ENCODE data around the gene CAD. TPM values are rescaled to one million over a fixed set of nuclear protein-coding genes. Genes with fewer than 3 reads are reported as not detected.

CAD gene
- total RNA-seq, 4 donors from 2014 or later, result 2.7 to 10.2 (median 7.1) TPM

DNA sequence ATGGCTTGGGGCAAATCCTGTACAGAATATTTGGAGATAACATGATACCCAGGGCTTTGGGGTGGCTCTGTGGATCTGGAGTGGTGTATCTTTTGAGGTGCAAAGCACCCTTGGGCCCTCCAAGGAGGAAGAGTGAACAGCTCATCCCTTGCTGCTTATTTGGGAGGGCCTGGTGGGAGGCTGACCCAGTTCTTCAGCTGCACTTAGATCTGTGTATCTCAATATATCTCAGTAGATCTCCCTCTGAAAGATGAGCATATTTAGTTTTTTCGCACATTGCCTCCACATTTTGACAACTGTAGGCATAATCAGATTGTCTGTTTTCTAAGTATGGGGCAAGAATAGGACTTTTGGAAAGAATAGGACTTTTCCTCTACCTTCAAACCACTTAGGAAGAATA lies 67.8 kb downstream of the CAD start:
- no peak for ATAC-seq
- H3K4me1 ChIP-seq, result peaks cover 48 to 58% of the 10 kb centered on the region in 2 donors
- H3K4me3 ChIP-seq, result peak overlapping the region; percentile 59 to 84 (median 75)

DNA sequence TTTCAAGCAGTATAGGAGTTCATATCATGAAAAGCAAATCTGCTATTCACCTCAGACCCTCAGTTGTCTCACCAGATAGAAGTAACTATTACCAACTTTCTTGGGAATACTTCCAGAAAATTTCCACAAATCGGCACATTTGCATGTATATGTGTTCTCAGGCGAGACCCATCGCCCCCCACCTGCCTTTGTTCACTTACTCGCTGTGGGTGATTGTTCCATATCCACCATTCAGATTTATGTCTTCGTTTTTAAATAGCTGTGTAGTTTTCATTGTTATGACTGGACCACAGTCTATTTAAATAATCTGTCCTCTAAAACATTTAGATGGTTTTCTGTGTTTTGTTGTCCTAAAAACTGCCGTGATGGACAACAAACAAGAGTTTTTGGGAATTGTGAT lies 68.3 kb downstream of the CAD start:
- TF ChIP-seq POLR2A (IDR thresholded peaks at IDR 0.05), result no peak
- TF ChIP-seq, protein P1, sequence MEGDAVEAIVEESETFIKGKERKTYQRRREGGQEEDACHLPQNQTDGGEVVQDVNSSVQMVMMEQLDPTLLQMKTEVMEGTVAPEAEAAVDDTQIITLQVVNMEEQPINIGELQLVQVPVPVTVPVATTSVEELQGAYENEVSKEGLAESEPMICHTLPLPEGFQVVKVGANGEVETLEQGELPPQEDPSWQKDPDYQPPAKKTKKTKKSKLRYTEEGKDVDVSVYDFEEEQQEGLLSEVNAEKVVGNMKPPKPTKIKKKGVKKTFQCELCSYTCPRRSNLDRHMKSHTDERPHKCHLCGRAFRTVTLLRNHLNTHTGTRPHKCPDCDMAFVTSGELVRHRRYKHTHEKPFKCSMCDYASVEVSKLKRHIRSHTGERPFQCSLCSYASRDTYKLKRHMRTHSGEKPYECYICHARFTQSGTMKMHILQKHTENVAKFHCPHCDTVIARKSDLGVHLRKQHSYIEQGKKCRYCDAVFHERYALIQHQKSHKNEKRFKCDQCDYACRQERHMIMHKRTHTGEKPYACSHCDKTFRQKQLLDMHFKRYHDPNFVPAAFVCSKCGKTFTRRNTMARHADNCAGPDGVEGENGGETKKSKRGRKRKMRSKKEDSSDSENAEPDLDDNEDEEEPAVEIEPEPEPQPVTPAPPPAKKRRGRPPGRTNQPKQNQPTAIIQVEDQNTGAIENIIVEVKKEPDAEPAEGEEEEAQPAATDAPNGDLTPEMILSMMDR (IDR thresholded peaks at IDR 0.05 in 4 of 5, conservative IDR thresholded peaks at IDR 0.05 in 1 of 5), result no peak
- Histone ChIP-seq H3K4me1 (peaks cover 48 to 58% of the 10 kb centered on the region in 2 donors), H3K27me3 (no peaks in the 10 kb centered on the region), H3K36me3 (peaks cover 0 to 16% of the 10 kb centered on the region in 2 donors), H3K27ac (peak overlapping the region; percentile 88 to 99 (median 98)), H3K4me3 (peak overlapping the region; percentile 59 to 84 (median 75)), H3K9me3 (no peaks in the 10 kb centered on the region)
- ATAC-seq (no peak), DNase-seq (no peak)
- intact Hi-C loops (cut with DNase I; ENCODE audit: low total_unique reads) (no loop called here), in situ Hi-C loops (cut with MboI; ENCODE audit: low sequenced_read_pairs in 4 of 4) (loop anchor here in 3 of 4 donors (10.0 to 25.0 kb wide), 3 partner anchors 191 to 323 kb away; partner anchors contain the start of gene MAPRE3 (in 2 of the 3))

More for the DNA sequence above, 67.8 kb downstream of the CAD start:
- Histone ChIP-seq H3K9me3 (no peaks in the 10 kb centered on the region), H3K36me3 (peaks cover 0 to 16% of the 10 kb centered on the region in 2 donors), H3K27ac (peak overlapping the region; percentile 88 to 99 (median 98)), H3K27me3 (no peaks in the 10 kb centered on the region)
- in situ Hi-C loops (cut with MboI; ENCODE audit: low sequenced_read_pairs in 4 of 4), result loop anchor here in 3 of 4 donors (10.0 to 25.0 kb wide), 3 partner anchors 190 to 323 kb away; partner anchors contain the start of gene MAPRE3 (in 2 of the 3)
- no peak for DNase-seq
- intact Hi-C loops (cut with DNase I; ENCODE audit: low total_unique reads), result loop anchor here (5.0 kb wide), 3 partner anchors 73 to 313 kb away; partner anchors contain the start of genes ABHD1, ATRAID, MAPRE3 and SLC5A6
- TF ChIP-seq POLR2A (IDR thresholded peaks at IDR 0.05), result no peak
- TF ChIP-seq, protein P1 (IDR thresholded peaks at IDR 0.05 in 4 of 5, conservative IDR thresholded peaks at IDR 0.05 in 1 of 5), result no peak

DNA sequence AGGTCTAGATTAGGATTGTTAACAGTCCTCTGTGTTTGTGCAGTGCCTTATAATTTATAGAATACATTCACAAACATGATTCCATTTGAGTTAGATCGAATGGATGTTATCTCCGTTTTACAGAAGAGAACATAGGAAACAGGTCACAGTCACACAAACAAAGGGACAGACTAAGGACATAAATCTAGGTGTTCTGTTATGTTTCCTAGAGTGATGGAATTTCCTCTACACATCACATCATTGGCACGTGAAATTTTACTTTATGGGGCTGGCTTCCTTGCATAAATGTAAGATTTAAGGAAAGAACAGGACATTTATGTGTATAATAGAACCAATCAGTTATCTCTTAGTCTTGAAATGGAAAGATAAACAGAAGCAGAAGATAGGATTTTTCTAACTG lies 71.4 kb downstream of the CAD start:
- Histone ChIP-seq H3K27ac (peak overlapping the region; percentile 88 to 99 (median 98)), H3K4me3 (peak overlapping the region; percentile 59 to 84 (median 75)), H3K9me3 (no peaks in the 10 kb centered on the region), H3K36me3 (peaks cover 0 to 16% of the 10 kb centered on the region in 2 donors), H3K4me1 (peaks cover 63 to 76% of the 10 kb centered on the region in 2 donors), H3K27me3 (no peaks in the 10 kb centered on the region)
- DNase-seq (no peak), ATAC-seq (no peak)
- TF ChIP-seq, protein P1 (IDR thresholded peaks at IDR 0.05 in 4 of 5, conservative IDR thresholded peaks at IDR 0.05 in 1 of 5), result no peak
- TF ChIP-seq POLR2A (IDR thresholded peaks at IDR 0.05), result no peak
- intact Hi-C loops (cut with DNase I; ENCODE audit: low total_unique reads) (no loop called here), in situ Hi-C loops (cut with MboI; ENCODE audit: low sequenced_read_pairs in 4 of 4) (loop anchor here in 3 of 4 donors (10.0 to 25.0 kb wide), 3 partner anchors 194 to 326 kb away; partner anchors contain the start of gene MAPRE3 (in 2 of the 3))

DNA sequence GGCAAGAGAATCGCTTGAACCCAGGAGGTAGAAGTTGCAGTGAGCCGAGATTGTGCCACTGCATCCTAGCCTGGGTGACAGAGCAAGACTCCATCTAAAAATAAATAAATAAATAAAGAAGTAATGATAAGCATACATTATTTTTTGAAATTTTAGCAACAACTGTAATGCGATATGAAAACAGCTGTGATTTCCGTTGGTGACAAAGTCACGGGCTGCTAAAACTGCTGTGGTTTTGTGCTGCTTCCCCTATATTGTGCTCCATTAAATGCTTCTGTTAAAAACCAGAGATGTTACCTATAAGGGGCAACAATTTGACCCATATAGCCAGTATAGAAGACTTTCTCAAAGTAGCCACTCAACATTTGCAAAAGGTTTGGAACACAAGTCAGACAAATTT lies 73.4 kb downstream of the CAD start:
- in situ Hi-C loops (cut with MboI; ENCODE audit: low sequenced_read_pairs in 4 of 4) (loop anchor here in 2 of 4 donors (25.0 kb wide), 1 partner anchor 328 kb away; the partner anchor contains the start of gene MAPRE3 (in 2 of the 2)), intact Hi-C loops (cut with DNase I; ENCODE audit: low total_unique reads) (no loop called here)
- TF ChIP-seq, protein P1 (IDR thresholded peaks at IDR 0.05 in 4 of 5, conservative IDR thresholded peaks at IDR 0.05 in 1 of 5), result no peak
- TF ChIP-seq POLR2A (IDR thresholded peaks at IDR 0.05), result no peak
- Histone ChIP-seq H3K9me3 (no peaks in the 10 kb centered on the region), H3K27me3 (no peaks in the 10 kb centered on the region), H3K4me3 (peak overlapping the region; percentile 41 to 84 (median 66)), H3K27ac (peak overlapping the region; percentile 88 to 99 (median 98)), H3K36me3 (peaks cover 0 to 16% of the 10 kb centered on the region in 2 donors), H3K4me1 (peaks cover 83 to 95% of the 10 kb centered on the region in 2 donors)
- no peak for ATAC-seq
- no peak for DNase-seq
